HG03103 (cell line): Measurements from ENCODE around the gene PCCA.
"Not testable (repeated sequence)": the region's sequence is repeated elsewhere in the genome, so short reads cannot be mapped to it uniquely, and the experiment has no call there.

ENCODE experiments used
- ATAC-seq: cut with Tn5 transposase; IDR thresholded peaks from one replicate; pipeline ENCODE4 v1.9.1; 2021; ENCODE audit warnings: low read depth; ENCODE audit not compliant: unreplicated experiment

Gene PCCA

DNA sequence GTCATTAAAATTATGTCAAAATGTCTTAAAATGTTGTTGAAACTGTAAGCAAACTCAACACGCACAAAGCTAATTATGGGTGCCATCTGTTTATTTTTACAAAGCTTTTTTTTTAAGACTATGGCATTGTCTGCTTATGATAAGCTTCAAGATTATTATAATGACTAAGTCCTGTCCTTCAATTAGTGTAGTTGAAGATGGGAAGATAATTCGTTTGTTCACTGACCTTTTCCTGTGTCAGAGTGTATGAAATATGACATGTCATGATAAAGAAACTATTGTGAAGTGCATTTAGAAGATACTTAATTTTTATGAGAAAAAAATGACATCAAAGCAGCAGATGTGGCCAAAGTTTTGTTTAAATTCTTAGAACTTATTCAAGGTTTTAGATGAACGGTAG is 211.3 kb downstream of the PCCA start:
- no peak for ATAC-seq

DNA sequence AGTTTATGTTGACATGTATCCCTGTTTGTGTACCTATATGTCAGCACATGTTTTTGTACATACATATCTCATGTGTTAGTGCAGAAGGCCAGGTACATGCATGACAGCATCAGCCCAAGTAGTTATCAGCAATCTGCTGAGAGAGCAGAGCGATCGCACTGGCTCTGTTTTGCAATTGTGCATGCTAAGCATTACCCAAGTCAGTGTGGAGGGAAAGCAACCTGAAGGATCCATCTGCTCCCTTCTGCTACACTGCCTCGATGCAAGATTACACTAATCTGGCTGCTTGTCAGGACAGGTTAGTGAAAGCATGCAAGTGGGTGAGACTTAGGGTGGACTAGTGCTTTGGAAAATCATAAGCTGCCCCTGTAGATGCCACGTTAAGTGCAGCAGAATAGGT is 211.8 kb downstream of the PCCA start:
- no peak for ATAC-seq

DNA sequence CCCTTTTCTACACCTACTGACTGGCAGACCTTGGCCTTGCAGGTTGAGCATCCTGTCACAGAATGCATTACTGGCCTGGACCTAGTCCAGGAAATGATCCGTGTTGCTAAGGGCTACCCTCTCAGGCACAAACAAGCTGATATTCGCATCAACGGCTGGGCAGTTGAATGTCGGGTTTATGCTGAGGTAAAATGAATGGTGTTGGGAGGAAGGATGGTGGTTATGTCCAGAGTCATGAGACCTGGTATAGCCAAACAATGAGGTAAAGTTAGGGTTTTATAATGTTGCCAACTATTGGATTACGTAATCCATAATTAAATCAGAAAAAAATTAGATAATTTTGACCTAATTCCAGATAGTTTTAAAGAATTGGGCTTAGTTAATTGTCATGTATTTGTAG is 212.5 kb downstream of the PCCA start:
- ATAC-seq, result no peak

DNA sequence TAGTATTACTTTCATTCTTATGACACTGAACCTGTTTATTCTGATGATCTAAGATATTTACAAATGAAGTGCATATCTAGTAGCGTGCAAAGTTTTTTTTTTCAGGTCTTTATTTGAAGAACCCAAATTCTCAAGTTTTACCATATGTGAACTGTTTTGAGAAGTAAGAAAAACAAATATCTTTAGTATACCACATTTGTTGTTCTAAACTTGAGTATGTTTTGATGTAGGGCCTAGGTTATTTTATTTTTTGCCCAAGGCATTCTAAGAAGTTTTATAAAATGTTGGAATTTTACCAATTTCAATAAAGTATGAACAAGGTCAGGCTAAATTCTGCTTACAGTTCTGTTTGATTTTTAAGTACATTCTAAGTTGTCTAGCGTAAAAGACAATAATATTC is 213.5 kb downstream of the PCCA start:
- ATAC-seq, result no peak

DNA sequence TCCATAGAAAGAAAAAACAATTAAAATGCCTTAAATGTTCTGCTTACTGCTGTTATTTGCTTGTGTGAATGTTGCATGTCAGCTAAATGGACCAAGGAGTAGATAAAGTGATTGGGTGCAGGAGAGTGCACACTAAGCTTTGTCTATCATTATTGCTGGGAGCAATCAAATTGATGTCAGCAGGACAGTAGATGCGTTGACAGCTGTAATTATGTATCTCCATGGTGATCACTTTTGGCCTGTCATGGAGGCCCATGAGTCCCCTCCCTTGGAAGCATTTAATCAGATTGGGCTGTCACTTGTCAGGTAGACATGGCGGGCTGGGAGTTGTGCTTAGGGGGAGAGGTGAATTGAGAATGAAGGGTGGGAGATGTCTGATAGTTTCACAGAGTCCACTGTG is 215.3 kb downstream of the PCCA start:
- no peak for ATAC-seq

DNA sequence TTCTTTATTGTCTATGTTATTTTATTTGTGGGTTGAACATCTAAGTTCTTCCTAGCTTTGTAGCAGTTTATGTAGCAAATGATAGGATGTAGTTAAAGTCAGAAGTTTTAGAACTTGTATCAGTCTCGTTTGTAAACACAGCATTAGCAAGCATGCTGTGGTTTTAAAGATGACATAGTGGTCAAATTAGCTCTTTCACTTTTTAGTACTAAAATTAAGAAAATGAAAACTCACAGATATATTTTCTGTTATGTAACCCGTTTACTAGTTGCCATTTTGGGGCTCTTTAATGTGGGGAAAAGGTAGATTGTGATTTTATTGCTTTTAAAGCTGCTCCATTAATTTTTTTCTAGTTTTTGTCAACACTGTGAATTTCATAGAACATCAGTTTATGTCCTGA is 216.5 kb downstream of the PCCA start:
- ATAC-seq, result no peak

DNA sequence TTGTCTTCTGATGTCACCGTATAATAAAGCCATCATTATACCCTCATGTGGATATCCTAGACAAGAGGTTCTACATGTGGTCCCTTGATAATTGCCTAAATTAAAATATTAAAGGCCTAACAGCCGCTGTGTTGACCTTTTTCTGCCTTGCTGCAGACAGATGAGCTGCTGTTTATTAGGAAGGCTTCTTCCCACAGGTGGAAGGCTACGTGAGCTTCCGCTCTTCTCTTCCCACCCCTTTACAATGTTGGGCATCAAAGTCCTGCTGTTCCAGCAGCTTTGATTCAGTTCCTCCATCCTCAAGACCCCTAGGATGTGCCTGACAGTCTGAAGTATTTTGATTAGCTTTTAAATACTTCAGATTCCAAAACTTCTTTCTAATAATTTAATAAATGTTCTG is 217.1 kb downstream of the PCCA start:
- no peak for ATAC-seq

DNA sequence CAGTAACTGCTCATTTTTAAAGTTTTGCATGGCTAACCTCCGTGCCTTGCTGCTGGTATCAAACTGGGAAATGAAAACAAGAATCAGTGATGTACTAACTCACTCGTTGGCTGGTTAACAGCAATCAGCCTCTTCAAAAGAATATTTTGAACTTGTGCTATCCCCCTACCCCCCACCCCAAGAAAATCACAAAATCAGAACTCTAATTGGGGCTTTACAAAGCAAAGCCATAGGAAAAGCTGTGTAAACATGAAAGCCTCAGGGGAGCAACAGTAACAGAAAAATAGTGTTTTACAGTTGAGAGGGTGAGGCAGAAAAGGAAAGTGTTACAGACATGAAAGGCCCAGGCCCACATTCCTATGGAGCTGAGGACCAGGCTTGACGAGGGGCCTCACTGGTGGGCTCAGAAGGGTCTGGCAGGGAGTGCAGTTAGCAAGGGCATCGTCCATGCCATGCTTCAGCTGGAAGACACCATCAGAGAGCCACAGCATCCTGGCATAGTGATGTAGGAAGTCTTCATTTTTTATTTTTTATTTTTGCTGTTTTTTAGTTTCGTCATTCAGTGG is 217.6 kb downstream of the PCCA start:
- ATAC-seq, result no peak

DNA sequence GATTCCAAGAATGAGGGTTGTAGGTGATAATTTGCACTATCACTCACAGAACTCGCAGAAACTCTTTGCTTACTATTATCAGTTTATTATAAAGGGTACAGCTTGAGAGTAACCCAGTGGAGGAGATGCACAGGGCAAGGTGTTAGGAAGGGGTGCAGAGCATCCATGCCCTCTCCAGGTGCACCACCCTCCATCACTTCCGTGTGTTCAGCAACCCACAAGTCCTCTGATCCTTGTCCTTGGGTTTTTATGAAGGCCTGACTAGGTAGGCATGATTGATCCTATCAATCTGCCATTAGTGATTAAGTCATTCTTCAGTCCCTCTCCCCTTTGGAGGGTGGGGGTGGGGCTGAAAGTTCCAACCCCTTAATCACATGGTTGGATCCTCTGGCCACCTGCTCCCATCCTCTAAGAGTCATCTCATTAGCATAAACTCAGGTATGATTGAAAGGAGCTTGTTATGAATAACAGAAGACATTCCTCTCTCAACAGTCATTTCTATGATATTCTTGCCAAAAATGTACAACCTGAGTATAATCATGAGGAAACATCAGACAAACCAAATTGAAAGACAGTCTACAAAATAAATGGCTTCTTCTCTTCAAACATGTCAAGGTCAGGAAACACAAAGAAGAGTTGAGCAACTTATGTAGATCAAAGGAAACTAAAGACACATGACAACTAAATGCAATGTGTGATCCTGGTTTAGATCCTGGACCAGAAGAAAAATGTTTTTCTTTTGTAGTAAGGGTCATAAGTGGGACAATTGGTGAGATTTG is 225.4 kb downstream of the PCCA start:
- no peak for ATAC-seq

DNA sequence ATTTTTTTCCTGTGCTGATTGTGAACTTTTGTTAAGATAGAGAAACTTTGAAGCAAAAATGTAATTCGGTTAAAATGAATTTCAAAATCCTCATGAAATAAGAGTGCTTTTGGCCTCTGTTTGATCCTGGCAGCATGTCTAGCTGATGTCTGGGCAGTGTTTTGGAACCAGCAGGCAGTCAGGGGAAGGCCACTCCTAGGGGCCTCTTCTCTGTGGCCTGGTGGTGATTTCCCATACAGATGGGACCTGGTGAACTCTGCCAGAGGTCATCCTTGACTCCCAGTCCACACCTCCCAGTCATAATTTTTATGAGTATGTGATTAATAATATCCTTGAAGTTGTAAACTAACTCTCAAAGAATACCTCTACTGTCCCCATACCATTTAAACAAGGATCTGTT is 226.6 kb downstream of the PCCA start:
- no peak for ATAC-seq

DNA sequence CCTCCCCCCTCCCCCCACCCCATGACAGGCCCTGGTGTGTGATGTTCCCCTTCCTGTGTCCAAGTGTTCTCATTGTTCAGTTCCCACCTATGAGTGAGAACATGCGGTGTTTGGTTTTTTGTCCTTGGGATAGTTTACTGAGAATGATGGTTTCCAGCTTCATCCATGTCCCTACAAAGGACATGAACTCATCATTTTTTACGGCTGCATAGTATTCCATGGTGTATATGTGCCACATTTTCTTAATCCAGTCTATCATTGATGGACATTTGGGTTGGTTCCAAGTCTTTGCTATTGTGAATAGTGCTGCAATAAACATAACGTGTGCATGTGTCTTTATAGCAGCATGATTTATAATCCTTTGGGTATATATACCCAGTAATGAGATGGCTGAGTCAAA is 229.6 kb downstream of the PCCA start:
- not testable (repeated sequence) for ATAC-seq

DNA sequence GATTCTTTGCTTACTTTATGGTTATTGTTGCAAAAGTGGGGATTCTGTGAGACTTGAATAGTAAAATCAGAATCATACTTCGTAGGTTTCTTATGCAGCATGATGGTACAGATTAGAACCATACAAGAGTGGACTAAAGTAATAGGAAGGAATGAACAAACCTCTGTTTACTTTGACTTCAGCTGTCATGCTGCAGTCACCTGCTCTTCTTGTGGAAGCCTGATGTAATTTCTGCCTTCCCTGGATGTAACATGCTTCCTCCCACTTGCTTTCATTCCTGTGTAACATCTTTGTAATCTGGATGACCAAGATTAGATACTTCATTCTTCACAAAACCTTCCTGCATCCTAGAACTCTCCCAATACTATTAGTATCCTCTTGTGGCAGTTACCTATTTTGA is 235.0 kb downstream of the PCCA start:
- ATAC-seq, result no peak

DNA sequence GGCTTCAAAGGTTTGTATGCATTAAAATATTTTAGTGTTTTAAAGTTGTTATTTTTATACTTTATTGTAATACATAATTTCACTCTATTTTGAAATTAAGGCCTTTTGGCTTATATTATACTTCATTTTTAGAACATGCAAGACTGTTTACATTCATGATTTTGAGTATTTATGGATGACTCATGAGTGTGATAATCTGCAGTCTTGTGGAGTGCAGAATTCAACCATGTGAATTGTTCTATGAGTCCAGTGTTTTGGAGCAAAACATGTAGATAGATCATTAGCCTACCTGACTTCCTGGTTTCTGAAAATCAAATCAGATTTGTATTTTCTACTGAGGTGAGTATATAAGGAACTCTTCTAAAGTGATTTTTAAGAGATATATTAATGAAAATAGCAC is 241.8 kb downstream of the PCCA start:
- no peak for ATAC-seq

DNA sequence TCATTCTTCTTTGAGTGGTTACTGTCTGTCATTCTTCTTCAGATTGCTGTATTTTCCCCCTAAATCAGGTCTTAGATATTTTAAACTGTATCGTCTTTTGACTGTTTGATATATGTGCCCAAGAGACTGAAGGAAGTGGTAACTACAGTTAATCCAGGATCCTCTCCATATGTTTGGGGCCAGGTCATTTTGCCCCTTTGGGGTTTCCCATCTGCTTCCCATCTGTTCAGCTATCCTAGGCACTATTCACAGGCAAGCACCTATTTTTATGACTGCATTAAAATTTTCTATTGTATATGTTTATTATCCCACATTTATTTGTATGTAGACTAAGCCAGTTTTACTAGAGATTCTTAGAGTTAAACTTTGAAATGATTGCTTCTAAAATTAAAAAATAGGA is 244.2 kb downstream of the PCCA start:
- no peak for ATAC-seq

DNA sequence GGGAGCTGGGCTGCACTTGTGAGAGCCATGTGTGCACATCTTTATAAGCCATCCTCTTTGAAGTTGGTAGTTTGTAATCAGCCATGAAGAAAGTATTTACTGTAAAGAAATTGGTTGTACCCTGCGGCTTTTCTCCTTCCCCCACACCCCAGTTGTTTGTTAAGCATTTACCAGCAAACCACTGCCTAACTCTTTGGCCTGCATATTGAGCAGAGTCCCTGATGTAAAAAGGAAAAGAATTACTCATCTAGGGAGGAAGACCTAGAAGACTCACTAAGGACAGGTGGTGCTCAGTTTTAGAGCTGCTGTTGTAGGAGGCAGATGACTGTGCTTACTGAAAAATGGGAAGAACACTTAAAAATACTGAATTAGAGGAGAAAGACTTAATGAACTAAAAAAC is 245.3 kb downstream of the PCCA start:
- ATAC-seq, result no peak

DNA sequence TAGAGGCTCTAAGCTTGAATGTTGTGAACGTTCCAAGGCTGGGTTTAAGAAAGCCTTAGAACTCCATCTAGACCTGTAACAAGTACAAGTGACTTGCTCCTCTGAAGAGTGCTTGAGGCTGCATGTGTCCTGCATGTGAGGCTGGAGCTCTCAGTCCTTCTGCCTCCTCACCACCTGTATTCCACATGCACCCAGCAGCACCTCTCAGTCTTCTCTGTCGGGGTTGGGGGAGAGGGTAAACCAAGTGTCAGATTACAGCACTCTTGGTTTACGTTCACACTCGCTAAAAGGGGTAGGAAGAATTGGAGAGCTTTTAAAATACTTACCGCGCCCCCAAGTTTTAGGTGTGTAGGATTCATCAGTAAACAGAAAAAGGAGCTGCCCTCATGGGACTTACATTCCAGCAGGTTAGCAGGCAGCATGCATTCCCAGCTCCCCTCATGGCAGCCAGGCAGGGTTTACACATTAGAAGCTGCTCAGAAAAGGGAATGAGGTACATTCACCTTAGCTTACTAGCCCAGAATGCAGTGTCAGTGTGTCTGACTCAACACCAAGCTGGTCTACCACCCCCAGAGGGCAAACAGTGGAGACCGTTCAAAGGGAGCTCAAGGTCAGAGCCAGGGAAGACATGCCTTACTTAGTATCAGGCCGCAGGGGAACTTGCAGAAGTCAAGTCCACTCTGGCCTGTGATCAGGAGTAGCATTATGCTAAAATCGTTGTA is 248.1 kb downstream of the PCCA start:
- ATAC-seq, result no peak

DNA sequence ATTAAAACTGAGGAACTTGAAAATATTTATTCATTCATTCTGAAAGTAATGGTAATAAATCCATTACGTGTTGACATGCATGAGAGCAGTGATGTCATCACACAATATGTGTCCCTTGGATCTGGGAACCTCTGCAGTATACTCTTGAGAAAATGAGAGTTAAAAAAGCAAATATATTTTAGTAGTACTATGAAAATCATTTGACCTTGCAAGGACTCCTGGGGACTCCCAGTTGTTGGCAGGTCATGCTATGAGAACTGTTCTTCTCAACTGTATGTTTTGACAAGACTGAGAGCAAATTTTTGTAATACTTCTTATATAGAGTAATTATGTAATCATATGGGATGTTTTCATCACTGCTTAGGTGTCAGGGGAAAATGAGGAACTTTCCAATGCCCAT is 249.4 kb downstream of the PCCA start:
- no peak for ATAC-seq

DNA sequence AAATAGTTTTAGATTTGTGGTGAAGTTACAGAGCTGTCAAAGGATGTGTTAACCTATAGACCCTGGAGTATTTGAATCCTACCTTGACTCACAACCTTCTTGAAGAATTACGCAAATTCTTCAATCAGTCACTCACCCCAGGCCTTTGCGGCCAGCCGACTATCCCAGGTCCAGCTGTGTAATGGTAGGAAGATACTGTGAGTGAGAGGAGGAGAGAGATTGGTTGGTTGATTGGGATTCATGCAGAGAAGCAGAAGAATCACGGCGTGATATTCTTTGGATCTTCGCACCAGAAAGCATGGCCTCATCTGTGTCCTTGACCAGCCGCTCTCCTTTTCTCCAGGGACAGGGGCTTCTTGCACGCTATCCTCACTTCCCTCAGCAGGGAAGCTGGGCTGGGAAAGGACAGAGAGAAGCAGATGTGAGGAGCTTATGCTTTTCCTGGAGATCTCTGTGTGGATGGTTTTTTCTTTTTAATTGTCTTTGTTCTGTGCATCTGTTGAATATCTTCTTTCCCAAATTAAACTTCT is 250.6 kb downstream of the PCCA start:
- no peak for ATAC-seq

DNA sequence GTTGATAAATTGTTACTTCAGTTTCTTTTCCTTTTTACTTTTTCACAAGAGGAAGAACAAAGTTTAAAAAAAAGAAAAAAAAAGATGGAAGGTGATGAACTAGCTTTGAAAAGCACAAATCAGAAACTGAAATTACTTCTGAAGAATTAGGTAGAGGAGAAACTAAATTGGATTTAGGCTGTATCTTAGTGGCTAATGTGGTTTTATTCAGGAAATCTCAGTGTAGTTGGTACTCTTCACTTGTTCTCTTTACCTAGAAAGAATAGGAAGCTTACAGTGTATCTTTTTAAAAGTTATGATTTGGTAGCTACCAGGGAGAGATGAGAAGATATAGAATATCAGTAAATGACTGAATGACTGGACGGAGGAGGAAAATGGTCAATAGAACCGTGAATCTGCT is 252.0 kb downstream of the PCCA start:
- no peak for ATAC-seq

DNA sequence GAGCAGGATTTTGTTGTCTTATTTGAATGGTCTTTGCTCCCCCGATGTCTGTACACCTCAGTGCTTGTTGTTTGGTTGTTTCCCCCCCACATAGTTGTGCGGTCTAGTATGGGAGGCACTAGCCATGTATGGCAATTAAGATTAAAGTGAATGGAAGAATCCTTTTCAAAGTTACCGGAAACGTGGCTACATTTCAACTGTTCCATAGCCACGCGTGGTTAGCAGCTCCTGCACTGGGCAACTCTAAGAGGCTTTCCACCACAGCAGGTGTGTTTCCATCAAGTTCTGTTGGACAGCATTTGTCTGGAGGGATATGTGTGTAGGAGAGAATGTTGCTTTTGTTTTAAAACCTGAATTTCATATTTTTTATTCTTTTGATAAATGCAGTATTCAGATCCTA is 252.4 kb downstream of the PCCA start:
- ATAC-seq, result no peak

DNA sequence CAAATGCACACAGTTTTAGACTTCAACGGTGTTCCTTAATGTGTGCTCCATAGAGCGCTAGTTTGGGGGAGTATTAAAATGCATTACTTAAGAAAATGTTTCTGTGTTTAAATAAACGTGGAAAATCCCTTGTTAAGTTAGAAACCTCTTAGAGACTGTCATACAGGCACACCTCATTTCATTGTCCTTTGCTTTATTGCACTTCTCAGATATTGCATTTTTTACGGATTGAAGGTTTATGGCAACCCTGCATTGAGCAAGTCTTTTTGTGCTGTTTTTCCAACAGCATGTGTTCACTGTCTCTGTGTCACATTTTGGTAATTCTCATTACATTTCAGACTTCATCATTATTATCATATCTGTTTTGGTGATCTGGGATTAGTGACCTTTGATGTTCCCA is 255.7 kb downstream of the PCCA start:
- ATAC-seq, result no peak

DNA sequence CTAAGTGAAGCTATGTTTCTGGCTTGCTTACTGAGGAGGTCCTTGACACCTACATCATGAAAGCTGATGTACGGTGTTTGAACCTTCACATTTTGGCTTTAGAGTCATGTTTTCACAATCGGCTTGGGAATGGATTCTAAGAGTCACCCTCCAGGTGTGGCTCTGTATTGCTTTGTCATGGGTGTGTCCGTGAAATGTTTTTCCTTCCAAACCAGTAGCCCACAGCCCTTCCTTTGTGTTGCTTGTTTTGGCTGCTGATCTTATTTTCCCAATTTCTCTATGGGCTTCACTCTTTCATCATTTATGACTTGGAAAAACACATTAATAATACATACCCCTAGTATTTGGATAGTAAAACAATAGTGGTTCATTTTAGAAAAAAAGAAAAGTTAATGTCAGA is 259.1 kb downstream of the PCCA start:
- no peak for ATAC-seq
